Measurements from ENCODE around the gene ZNF148.
"Not testable (repeated sequence)": the region's sequence is repeated elsewhere in the genome, so short reads cannot be mapped to it uniquely, and the experiment has no call there.

- not testable (repeated sequence) for TF ChIP-seq CTCF (IDR thresholded peaks at IDR 0.05; ENCODE audit: insufficient read depth, low read depth, low read length); EZH2 (IDR thresholded peaks at IDR 0.05; ENCODE audit: insufficient read depth, low read length)
These were observed 13.2 kb upstream of the ZNF148 start for GRCh38 chr3:125388369-125388768.

Measured in astrocyte (in vitro differentiated cells and primary cell).